Measurements from ENCODE around the gene ECHDC1. TPM values are rescaled to one million over a fixed set of nuclear protein-coding genes. Genes with fewer than 3 reads are reported as not detected.

The ECHDC1 gene
- total RNA-seq, 1 donor from 2014 or later: 126 TPM

DNA sequence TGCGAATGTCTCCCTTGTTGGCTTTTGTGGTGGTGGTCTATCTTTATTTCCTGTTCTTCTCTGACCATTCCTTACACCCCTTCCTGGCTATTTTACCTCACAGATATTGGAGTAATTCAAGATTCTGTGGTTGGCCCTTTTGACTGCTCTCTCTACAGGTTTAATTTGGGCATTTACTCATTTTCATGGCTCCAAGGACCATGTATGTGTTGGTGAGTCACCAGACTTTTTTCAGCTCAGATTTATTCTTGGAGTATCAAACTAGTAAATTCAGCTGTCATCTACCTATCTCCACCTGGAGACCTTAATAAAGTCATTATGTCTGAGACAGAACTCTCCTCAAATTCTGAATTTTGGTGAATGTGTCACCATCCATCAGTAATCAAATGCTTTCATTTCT, 61.2 kb downstream of the ECHDC1 start:
- no peak for DNase-seq

DNA sequence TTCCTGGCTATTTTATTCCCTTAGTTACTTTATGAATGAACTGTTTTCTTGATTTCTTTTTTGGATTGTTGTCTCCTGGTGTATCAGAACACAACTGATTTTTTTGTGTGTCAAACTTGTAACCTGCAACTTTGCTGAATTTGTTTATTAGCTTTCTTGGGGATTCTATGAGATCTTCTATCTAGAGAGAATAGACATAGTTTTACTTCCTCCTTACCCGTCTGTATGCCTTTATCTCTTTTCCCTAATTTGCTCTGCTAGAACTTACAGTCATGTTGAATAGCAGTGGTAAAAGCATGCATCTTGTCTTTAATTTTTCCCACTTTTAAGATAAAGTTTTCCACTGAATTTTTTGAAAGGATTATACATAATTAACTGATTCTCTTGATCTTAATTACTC, 63.6 kb downstream of the ECHDC1 start:
- no peak for DNase-seq

- DNase-seq: no peak
These were observed 65.2 kb downstream of the ECHDC1 start for GRCh38 chr6:127277878-127278843.

DNA sequence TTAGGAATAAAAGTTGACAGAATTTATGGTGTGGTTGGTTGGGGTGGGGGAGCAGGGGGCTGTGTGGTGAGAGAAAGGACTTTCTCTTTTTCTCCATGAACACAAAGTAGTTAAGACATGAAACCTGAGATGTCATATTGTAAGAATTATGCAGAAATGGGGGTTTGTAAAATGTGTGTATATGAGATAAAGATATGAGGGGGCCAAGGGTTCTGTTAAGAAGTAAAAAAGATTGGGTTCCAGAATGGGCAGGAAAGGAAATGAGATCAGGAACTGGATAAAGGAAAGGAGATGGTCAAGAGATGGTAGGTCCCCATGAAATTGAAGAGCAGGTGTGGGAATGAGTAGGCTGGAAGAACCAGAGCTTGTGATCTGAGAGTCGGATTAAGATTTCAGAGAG, 67.1 kb downstream of the ECHDC1 start:
- DNase-seq: no peak

DNA sequence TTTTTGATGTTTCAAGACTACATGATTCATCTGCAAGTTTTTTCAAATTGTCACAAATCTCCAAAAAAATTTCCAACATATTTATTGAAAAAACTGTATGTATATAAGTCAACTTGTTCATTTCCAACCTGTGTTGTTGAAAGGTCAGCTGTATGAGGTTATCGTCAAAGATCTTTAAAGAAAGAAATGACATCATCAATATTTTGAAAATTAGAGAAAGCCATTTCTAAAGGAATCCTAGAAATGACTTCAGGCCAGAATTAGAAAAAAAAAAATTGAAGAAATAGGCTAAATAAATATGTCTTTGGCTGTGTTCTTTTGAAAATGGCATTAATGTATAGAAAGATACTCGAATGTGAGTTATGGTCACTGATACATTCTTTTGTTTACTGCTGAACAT, 69.9 kb downstream of the ECHDC1 start:
- no peak for DNase-seq

DNA sequence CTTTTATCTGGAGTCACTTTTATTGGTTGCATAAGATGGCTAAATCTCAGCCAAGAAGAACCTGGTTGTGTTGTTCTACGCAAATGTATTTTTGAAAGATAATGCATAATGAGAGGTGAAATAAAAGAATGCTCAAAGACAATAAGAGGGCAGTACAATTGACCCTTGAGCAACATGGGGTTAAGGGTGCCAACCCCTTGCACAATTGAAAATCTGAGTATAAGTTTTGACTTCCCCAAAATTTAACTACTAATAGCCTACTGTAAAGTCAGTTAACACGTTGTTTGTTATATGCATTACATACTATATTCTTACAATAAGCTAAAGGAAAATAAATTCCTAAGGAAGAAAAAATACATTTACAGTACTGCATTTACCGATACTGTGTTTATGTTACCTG, 70.8 kb downstream of the ECHDC1 start:
- no peak for DNase-seq

DNA sequence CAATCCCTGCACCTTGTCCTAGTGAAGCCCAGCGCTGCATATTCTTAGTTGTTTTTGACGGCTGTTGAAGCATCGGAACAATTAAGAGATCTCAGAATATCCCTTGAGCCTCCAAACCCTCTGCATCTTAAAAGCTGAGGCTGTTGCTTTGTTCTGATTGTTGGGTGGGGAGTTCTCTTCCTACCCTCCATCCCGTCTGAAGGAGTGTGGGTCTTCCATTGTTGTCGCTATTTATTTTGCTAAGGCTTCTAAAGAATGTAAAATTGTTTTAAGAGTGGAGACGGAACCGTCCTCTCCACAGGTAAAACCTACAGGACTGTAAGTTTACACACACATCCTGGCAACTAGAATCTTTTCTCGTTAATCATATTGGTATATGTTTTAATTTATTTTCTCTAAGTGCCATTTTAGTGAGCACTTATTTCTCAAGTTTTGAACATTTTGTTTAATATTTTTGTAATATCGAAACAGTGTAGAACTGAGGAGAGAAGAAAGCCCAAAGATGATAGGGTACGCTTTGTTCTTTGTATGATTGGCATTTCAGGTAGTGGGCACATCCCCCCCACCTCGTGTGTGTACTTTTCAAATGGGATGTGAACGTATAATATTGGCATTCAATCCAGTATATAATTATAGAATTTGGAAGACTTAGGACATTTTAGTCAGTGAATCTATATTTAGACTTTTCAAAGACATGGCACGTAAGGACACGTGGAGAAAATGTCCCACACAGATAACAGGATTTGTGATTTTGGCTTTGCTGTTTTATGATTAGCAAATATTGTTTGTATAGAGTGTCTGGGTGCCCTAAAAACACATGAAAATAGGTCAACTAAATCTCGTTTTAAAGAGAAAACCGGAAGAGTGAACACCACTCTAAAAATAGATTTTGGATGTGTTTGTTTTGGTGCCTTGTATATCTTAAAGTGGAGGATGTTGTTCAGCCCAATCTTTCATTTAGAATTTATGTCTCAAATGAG, 75.5 kb downstream of the ECHDC1 start:
- DNase-seq: peak; percentile 54

DNA sequence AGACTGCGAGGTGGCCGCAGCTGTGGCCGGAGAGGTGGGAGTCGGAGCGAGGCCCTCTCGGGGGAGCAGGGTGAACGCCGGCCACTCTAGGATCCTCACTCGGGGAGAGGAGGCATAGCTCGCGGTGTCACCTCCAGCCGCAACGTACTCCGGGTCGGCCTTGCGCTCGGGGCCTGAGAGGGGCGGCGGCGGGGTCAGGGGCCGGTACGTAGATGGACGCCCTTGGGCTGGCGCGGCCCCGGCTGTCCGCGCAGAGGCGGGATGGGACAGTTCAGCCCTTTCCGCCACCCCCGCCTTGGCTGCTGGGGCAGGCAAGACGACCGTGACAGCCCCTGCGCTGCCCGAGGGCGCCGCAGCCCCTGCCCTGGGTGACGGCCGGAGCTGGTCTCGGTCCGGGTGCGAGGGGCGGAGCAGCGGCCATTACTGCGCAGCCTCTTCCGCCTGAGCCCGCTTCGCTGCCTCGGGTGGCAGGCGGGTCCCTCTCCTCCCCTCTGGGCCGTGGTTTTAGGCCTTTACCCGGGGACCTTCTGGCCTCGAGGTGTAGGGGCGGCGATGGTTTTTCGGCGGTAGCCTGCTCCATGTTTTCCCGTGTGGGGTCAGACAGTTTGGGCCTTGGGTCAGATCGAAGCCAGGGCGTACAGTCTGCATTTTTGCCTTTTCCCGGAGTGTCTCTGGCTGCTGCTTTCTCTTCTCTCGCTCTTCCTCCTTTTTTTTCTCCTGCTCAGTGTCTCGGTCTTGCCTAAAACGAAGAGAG, 76.3 kb downstream of the ECHDC1 start:
- peak; percentile 58 for DNase-seq

- peak; percentile 90 for DNase-seq
These were observed 77.1 kb downstream of the ECHDC1 start, which contains the start of gene RNF146 for GRCh38 chr6:127266178-127266891. RNF146 (plus strand) TSS chr6:127266864; CDS start chr6:127280339, 13,475 bp downstream.

DNA sequence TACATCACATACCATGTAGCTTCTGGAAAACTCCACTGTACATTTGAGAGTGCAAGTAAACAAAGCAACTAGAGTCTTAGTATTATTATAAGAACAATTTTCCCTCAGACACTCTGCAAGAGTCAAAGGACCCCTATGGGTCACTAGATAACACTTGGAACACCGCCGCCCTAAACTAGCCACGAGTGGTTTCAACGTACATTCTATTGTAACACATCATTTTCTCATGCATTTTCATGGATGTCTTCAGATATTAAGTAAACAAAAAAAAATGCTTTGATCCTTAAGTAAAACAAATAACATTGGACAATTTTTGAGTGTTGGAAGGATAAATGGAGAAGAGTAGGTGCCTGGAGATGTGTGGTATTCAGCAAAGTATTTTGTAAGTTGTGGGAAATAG, 79.9 kb downstream of the ECHDC1 start:
- no peak for DNase-seq

GRCh38 chr6:127262896-127263295, 80.5 kb downstream of the ECHDC1 start:
- no peak for DNase-seq

GRCh38 chr6:127255286-127255685, 88.1 kb downstream of the ECHDC1 start:
- DNase-seq: no peak

DNA sequence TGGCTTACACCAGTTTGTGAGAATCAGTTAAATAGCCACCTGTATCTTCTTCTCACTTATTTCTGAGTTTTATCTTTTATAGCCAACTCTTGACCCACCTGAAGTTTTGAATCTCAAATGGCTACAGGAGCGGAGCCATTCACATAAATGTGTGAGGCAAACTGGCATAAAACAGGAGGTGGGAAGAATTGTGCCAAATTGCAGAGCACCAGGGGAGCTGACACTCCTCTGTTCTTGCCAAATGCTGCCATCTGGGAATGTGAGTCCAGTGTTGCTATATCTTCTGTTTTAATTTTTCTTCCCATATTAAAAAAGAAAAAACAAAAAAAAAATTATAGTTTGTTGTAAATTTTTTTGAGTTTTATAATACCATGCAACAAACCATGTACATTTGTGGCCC, 93.8 kb downstream of the ECHDC1 start:
- DNase-seq: no peak

- peak; percentile 27 for DNase-seq
These were observed 96.0 kb downstream of the ECHDC1 start for GRCh38 chr6:127247114-127248096.

- no peak for DNase-seq
These were observed 99.9 kb downstream of the ECHDC1 start for GRCh38 chr6:127243501-127243900.

Small RNAs within 50 kb of the gene (small RNA-seq; reads per million reads assigned to genes)
- not detected for gene RNA5SP217 (ENCODE audit: low replicate concordance)

Other genes starting within 250 kb of the ECHDC1 start
- gene RSPO3, start 224.9 kb downstream of the ECHDC1 start, total RNA-seq: 8.6 TPM
- gene RNF146, start 76.7 kb downstream of the ECHDC1 start, total RNA-seq: 46.5 TPM
- gene KIAA0408, start 115.8 kb upstream of the ECHDC1 start, total RNA-seq: 25.9 TPM
- 0.20 TPM for gene C6orf58, start 233.6 kb upstream of the ECHDC1 start, total RNA-seq

Data from skin of body (tissue), 3 donors.